Measurements from ENCODE around the gene TRANK1. TPM values are rescaled to one million over a fixed set of nuclear protein-coding genes. Genes with fewer than 3 reads are reported as not detected.

The TRANK1 gene
- total RNA-seq, 1 donor, result 42.4 TPM

- no peak overlapping the region for H3K4me3 ChIP-seq (ENCODE audit: low read length)
- H3K27me3 ChIP-seq (ENCODE audit: insufficient read depth, low read length), result no peaks in the 10 kb centered on the region
- peaks cover 3% of the 10 kb centered on the region for H3K9me3 ChIP-seq (ENCODE audit: low read depth, low read length)
- H3K4me1 ChIP-seq (ENCODE audit: insufficient read depth, low read length), result no peaks in the 10 kb centered on the region
Observed at GRCh38 chr3:36800533-36801116, 144.2 kb downstream of the TRANK1 start.

GRCh38 chr3:36796881-36797280 lies 148.0 kb downstream of the TRANK1 start:
- Histone ChIP-seq H3K4me1 (ENCODE audit: insufficient read depth, low read length) (no peaks in the 10 kb centered on the region), H3K4me3 (ENCODE audit: low read length) (no peak overlapping the region), H3K27me3 (ENCODE audit: insufficient read depth, low read length) (no peaks in the 10 kb centered on the region), H3K9me3 (ENCODE audit: low read depth, low read length) (no peaks in the 10 kb centered on the region)

DNA sequence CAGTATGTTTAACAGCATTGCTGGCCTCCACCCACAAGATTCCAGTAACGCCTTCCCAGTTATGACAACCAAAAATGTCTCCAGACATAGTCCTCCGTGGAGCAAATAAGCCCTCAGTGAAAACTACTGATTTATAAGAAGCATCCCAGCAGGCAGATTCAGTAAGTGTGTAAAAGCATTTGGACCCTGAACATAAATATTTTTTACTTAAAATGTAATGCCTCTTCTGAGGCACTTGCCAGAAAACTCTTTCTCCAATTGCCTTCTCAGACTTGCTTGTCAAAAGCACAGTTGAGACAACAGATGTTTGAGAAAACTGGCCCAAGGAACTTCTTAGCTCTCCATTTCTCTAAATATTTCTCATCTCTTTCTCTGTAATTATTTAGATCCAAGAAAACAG lies 148.7 kb downstream of the TRANK1 start:
- Histone ChIP-seq H3K4me1 (ENCODE audit: insufficient read depth, low read length) (no peaks in the 10 kb centered on the region), H3K27me3 (ENCODE audit: insufficient read depth, low read length) (no peaks in the 10 kb centered on the region), H3K9me3 (ENCODE audit: low read depth, low read length) (no peaks in the 10 kb centered on the region), H3K4me3 (ENCODE audit: low read length) (no peak overlapping the region)

GRCh38 chr3:36795622-36796021 lies 149.2 kb downstream of the TRANK1 start:
- H3K27me3 ChIP-seq (ENCODE audit: insufficient read depth, low read length), result no peaks in the 10 kb centered on the region
- H3K4me3 ChIP-seq (ENCODE audit: low read length), result no peak overlapping the region
- no peaks in the 10 kb centered on the region for H3K9me3 ChIP-seq (ENCODE audit: low read depth, low read length)
- no peaks in the 10 kb centered on the region for H3K4me1 ChIP-seq (ENCODE audit: insufficient read depth, low read length)

- Histone ChIP-seq H3K4me1 (ENCODE audit: insufficient read depth, low read length) (no peaks in the 10 kb centered on the region), H3K27me3 (ENCODE audit: insufficient read depth, low read length) (no peaks in the 10 kb centered on the region), H3K9me3 (ENCODE audit: low read depth, low read length) (no peaks in the 10 kb centered on the region), H3K4me3 (ENCODE audit: low read length) (no peak overlapping the region)
Observed at GRCh38 chr3:36792342-36792741, 152.5 kb downstream of the TRANK1 start.

- H3K9me3 ChIP-seq (ENCODE audit: low read depth, low read length), result no peaks in the 10 kb centered on the region
Observed at GRCh38 chr3:36790765-36791164, 154.1 kb downstream of the TRANK1 start.

DNA sequence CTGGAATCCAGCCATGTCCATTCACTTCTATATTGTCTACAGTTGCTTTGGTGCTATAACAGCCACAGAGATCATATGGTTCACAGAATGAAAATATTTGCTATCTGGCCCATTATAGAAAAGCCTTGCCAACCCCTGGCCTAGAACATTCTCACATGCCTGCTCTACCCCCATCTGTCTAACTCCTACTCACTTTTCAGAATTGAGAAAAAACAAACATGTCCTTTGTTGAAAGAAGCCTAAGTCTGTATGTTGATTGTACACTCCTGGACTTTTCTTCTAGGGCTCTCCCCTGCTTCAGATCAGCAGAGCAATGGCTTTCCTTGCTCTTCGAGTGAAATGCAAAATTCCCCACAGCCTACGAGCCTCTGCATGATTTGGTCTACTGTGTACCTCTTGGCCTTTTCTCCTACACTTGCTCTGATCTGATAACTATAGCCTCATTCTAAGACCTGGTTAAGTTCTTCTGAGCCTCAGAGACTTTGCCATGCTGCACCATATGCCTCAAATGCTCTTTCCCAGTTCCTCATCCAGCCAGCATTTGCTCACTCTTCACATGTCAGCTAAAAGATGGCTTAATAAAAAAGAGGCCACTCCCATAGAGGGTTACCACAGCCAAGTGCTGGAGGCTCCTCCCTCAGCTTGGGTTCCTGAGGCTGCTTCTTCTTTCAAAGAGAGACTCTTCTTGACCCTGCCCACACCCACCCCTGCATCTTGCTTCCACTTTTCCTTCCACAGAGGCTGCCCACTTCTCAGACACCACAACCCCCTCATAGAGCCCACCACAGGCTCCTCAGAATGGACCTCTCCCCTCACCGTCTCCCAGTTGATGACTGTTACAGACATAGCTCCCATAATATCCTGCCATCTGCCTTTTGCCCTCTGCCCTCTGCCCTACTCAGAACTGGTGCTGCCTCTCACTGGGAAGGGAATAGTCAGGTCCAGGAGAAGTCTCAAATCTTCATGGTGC lies 157.6 kb downstream of the TRANK1 start:
- peaks cover 3% of the 10 kb centered on the region for H3K4me1 ChIP-seq (ENCODE audit: insufficient read depth, low read length)
- no peaks in the 10 kb centered on the region for H3K27me3 ChIP-seq (ENCODE audit: insufficient read depth, low read length)
- no peaks in the 10 kb centered on the region for H3K9me3 ChIP-seq (ENCODE audit: low read depth, low read length)
- H3K4me3 ChIP-seq (ENCODE audit: low read length), result no peak overlapping the region

More at GRCh38 chr3:36790765-36791164, 154.1 kb downstream of the TRANK1 start:
- no peaks in the 10 kb centered on the region for H3K27me3 ChIP-seq (ENCODE audit: insufficient read depth, low read length)
- peaks cover 3% of the 10 kb centered on the region for H3K4me1 ChIP-seq (ENCODE audit: insufficient read depth, low read length)
- H3K4me3 ChIP-seq (ENCODE audit: low read length), result no peak overlapping the region

DNA sequence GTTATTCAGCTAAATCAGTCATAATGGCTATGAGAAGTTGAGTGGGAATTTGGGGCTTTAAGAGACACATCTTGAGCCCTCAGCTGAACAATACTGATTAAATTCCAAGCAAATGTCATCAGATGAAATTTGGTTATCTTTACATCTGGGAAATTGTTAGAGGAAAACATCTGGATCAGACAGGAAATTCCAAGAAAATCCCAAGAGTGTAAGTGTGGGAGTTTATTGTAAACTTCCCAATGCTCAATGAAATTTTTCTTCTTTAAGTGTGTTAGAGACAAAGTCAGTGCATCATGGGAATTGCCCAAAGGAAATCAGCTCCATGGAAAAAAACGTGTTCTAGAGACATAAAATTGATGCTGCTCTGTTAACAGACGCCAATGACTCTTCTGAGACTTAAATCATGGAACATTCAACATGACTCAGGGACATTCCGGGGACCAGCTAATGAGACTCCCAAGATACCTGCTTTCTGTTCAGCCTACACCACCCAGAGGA lies 160.7 kb downstream of the TRANK1 start:
- no peaks in the 10 kb centered on the region for H3K27me3 ChIP-seq (ENCODE audit: insufficient read depth, low read length)
- no peak overlapping the region for H3K4me3 ChIP-seq (ENCODE audit: low read length)
- H3K9me3 ChIP-seq (ENCODE audit: low read depth, low read length), result no peaks in the 10 kb centered on the region
- H3K4me1 ChIP-seq (ENCODE audit: insufficient read depth, low read length), result peaks cover 3% of the 10 kb centered on the region

- H3K4me1 ChIP-seq (ENCODE audit: insufficient read depth, low read length), result no peaks in the 10 kb centered on the region
- no peaks in the 10 kb centered on the region for H3K27me3 ChIP-seq (ENCODE audit: insufficient read depth, low read length)
- no peak overlapping the region for H3K4me3 ChIP-seq (ENCODE audit: low read length)
- H3K9me3 ChIP-seq (ENCODE audit: low read depth, low read length), result no peaks in the 10 kb centered on the region
Observed at GRCh38 chr3:36777424-36778218, 167.2 kb downstream of the TRANK1 start.

Other genes starting within 250 kb of the TRANK1 start
- gene DCLK3, start 180.5 kb downstream of the TRANK1 start, total RNA-seq, result under 0.01 TPM
- 42.5 TPM for gene EPM2AIP1, start 48.1 kb upstream of the TRANK1 start, total RNA-seq
- gene MLH1, start 48.5 kb upstream of the TRANK1 start, total RNA-seq, result 41.5 TPM
- 63.1 TPM for gene LRRFIP2, start 229.5 kb upstream of the TRANK1 start, total RNA-seq